Fibroblast of skin of left biceps (primary cell): ENCODE results near the gene SLC35E2B.

Experiments
- DNase-seq, 2 experiments: peaks; one replicate each; pipeline ENCODE4 v3.0.0-alpha.2; 2013; ENCODE audit warnings: low read depth in 2 of 2

The SLC35E2B gene

DNA sequence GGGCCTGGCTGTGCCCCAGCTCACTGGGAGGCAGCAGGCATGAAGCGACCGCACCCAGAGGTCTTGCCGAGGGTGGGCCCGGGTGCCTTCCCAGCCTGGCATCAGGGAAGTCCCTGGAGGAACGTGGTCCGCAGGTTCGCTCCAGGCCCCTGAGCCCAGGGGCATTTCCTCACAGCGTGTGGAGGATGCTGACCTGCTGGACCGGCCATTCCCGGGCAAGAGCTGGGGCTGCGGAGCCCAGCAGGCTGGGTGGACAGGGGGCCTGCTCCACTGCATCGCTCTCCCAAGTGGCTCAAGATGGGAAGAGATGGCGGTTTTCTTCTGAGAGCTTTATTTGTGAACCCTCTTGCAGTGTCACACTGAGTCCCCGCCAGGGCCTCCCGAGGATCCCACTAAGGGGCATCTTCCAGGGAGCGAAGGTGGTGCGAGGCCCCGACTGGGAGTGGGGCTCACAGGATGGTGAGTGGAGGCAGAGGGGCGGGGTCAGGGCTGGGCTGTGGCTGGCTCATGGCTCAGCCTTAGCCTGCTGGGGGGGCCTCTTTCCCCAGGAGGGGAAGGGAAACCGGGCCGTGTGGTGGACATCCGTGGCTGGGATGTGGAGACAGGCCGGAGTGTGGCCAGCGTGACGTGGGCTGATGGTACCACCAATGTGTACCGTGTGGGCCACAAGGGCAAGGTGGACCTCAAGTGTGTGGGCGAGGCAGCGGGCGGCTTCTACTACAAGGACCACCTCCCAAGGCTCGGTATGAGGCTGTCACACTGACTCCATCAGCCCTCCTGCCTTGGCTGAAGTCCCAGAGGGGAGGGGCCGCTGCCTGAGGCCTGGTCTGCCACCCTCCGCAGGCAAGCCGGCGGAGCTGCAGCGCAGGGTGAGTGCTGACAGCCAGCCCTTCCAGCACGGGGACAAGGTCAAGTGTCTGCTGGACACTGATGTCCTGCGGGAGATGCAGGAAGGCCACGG, 67.9 kb downstream of the SLC35E2B start:
- DNase-seq, result no peak

DNA sequence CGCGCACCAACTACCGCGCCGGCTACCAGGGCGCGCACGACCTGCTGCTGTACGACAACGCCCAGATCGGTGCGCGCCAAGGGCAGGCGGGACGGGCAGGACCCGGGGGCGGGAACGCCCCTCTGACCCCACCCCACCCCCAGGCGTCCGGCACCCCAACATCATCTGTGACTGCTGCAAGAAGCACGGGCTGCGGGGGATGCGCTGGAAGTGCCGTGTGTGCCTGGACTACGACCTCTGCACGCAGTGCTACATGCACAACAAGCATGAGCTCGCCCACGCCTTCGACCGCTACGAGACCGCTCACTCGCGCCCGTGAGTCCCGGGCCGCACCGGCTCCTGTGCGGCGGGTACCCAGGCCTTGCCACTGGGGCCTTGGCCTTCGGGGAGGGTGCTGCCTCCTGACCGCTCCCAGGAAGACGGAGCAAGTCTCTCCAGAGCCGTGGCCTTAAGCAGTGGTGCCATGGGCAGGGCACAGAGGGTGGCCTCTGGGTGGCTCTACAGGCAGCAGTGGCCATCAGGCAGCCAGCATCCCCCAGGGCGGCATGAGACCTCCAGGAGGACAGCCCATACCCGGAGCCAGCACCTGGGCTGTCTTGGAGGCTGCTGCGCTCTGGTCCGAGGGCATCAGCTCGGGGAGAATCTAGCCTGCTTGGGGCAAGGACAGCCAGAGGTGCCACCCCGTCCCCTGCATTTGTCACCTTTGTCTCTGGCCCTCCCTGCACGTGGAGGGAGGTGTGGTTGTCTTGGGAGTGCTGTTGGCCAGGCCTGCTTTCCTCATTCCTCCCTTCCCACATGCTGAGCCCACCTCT, 68.8 kb downstream of the SLC35E2B start:
- DNase-seq, result no peak

DNA sequence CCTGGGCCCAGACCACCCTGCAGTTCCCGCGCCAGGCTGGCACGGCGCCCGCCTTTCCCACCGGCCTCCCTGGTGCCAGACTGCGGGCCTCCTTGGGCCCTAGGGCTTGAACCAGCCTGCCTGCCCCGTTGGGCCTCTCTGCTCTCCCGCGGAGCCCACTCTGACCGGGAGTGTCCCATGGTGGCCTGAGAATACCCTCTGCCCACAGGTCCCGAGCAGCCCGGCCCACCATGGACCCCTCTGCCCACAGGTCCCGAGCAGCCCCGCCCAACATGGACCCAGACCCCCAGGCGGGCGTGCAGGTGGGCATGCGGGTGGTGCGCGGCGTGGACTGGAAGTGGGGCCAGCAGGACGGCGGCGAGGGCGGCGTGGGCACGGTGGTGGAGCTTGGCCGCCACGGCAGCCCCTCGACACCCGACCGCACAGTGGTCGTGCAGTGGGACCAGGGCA, 69.4 kb downstream of the SLC35E2B start:
- no peak for DNase-seq

DNA sequence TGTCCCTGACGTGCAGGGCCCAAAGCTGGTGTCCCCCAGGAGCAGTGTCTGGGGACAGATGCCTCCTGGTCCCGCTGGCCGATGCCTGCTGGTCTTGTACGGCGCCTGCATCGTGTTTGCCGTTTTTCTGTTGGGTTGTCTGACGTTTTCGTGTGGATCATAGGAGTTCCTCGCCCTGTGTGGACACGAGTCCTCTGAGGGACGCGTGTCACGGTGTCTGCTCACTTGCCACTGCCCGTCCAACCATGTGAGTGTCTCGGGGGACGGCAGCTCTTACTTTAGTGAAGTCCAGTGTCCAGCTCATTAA, 69.9 kb downstream of the SLC35E2B start:
- no peak for DNase-seq

DNA sequence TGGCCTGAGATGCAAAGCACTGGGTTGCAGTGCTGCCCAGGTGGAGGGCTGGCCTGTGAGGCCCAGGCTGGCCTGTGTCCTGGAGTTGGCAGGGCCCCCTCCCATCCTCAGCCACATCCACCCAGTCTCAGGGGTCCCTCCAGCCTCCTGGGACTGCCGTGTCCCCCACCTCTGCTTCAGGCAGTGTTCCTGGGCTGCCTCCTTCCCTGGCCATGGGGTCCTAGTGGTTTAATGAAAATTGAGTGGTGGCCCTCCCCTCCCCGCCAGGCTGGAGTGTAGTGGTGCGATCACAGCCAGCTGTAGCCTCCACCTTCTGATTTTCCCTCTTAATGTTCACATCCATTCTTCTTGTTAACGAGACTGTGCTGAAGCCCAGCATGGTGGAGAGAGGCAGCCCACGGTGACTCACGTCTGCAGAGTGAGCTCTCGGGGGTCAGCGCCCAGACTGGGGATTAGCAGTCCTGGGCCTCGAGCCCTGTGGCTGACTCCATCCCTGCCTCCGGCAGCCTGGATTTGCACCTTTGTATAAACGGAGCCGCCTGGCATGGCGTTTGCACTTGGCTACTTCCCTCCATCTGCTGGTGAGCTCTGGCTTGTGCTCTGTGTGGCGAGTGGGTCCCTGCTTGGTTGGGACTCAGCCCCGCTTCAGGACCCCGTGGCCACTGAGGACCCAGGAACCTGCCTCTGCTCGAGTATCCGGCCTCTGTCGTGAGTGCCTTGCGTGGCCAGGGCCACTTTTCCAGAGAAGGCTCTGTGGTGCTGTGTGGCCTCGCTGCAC, 70.4 kb downstream of the SLC35E2B start:
- DNase-seq, result no peak

DNA sequence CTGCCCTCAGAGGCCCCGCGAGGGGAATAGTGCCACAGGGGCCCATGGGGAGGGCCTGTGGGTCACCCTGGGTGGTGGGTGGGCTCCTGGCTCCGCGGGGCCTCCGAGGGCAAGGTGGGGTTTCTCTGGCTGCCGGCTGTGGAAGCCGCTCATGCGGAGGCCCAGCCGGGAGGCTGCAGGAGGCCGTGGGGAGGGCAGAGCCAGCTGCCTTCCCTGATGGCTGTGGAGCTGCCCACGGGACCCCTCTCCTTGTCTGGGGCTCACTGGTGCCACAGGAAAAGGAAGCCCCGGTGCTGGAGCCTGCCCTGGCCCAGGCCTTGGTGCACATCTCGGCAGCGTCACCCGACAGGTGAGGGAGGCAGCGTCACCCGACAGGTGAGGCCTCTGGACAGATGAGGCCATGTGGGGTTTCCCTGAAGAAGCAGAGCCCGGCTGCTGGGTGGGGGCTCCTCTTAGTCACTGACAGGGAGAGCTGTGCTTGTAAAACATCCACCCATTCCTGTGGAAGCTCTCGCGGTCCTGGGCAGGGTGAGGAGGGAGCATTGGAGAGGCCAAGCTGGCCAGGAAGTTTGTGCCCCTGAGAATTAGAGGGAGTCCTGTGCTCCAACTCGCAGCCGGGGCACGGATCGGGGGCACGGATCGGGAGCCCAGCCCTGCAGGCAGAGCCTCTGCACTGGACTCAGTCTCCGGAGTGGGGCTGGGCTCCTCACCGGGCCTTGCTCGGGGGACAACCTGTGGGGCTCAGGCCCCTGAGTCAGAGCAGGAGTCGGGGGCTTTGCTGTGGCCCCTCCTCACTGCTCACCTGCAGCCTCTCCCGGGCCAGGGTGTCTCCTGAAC, 71.2 kb downstream of the SLC35E2B start:
- no peak for DNase-seq

DNA sequence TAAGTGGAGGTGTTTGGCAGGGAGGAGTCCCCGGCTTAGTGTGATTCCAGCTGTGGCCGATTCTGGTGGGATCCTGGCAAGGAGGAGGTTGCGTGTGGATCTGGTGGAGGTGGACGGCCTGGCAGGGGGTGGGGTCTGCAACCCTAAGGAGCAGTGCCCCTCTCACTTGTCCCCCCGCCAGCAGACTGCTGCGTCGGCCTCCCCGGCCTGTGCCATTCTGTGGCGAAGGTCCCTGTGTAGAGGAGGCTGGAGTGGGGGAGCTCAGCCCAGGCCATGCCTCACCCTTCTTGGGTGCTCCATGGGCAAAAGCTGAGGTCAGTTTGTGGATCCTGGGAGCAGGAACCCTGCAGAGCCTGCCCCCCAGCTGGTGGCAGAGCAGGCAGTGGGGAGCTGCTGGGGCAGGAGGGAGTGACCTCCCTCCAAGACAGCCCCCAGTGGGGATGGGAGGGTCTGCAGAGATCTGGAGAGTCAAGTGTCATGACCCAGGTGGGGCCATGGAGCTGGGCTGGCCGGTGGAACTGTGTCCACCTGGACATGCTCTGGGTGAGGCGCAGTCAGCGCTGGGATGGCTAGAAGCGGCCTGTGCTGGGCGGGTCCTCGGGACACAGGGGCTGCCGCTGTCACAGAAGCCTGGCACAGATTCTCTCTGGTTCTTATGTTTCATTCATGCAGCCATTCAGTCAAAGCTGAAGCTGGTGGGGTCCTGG, 72.0 kb downstream of the SLC35E2B start:
- DNase-seq, result no peak

DNA sequence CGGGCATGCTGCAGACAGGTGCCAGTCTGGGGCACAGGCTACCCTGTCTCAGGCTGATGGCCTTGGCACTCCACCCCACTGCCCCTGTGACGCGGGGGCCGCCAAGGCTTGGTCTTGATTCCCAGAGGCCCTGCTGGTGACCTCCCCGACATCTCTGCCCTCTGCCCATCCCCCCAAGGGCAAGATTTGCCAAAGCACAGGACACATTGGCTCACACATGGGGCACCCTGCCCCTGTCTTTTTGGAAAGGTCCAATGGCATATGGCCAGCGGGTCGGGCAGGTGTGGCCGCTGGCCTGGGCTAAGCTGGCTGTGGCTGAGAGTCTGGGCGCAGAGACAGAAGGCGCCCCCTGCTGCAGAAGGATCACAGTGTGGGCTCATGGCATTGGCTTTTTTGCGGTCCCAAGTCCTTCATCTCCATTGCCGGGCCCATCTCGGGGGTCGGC, 72.7 kb downstream of the SLC35E2B start:
- DNase-seq, result no peak

DNA sequence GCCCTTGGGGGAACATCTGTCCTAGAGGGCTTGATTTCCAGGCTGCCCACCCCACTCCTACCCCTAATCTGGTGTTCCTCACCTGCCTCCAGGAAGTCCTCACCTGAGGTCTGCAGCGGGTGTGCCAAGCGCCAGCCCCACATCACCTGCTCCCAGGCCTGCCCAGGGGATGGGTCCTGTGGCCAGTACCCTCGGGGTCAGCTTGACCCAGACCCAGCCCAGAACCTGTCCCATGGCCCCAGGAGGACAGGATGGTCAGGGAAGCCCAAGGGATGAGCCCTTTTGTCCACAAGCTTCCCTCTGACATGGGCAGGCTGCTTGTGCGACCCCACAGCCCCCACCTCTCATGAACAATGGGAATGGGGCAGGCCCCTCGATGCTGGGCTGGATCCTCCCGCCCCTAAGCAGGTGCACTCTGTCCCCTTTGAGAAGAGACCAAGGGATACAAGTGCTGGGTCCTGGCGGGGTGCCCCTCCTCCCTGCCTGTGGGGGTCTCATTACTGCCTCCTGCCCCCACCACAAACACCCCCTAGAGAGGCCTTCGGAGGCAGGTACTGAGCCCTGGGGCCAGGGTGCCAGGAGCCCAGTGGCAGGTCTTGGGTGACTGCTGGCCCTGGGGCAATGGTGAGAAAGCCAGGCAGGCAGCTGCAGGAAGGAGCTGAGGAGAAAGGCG, 74.1 kb downstream of the SLC35E2B start:
- DNase-seq, result no peak

DNA sequence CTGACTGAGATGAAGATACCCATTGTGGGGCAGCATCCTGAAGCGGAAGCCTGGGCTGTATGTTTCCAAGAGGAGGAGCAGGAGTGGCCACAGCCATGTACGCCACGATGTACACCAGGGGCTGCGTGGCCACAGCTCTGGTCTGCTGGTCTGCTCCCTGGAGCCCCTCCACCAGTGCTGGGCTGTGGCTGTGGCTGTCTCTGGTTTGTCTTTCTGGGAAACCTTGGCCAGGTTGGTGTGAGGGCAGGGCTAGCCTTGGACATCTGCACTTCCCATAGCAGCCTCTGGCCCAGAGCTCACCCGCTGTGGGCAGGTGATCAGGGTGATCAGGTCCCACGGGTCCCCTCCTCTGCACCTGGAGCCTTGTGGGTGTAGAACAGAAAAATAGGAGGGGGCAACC, 74.7 kb downstream of the SLC35E2B start:
- no peak for DNase-seq

DNA sequence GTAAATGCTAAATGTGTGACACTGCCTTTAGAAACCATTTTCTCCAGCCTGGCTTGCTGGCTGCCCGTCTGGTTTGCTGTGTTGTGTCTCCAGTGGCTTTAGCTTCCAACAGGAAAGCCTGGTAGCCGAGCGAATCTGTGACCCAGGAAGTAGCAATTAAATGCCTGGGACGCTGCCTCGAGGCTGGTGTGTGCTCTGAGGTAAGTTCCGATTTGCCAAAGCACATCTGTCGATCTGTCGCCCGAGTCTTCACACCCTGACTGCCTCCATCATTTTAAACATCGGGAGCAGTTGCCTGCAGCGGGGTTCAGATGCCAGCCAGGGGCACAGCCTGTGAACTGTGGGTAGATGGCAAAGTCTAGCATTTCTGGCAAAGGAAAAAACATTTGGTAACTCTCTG, 75.1 kb downstream of the SLC35E2B start:
- no peak for DNase-seq

DNA sequence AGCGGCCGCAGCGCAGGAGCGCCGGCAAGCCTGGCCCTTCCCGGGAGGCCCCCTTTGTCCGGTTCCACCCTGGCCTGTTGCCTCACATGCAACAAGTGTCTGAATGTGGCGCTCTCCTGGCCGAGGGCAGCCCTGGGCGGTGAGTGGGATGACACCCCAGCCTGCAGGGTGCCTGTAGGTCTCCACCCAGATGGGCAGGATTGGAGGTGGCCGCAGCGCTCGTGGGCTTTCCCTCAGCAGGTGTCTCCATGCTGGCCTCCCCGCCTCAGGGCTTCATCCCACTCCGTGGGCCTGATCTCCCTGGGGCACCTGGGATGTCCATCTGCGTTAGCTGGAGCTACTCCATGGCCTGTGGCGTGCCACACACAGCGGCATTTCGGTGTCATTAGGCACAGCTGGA, 75.8 kb downstream of the SLC35E2B start:
- no peak for DNase-seq

DNA sequence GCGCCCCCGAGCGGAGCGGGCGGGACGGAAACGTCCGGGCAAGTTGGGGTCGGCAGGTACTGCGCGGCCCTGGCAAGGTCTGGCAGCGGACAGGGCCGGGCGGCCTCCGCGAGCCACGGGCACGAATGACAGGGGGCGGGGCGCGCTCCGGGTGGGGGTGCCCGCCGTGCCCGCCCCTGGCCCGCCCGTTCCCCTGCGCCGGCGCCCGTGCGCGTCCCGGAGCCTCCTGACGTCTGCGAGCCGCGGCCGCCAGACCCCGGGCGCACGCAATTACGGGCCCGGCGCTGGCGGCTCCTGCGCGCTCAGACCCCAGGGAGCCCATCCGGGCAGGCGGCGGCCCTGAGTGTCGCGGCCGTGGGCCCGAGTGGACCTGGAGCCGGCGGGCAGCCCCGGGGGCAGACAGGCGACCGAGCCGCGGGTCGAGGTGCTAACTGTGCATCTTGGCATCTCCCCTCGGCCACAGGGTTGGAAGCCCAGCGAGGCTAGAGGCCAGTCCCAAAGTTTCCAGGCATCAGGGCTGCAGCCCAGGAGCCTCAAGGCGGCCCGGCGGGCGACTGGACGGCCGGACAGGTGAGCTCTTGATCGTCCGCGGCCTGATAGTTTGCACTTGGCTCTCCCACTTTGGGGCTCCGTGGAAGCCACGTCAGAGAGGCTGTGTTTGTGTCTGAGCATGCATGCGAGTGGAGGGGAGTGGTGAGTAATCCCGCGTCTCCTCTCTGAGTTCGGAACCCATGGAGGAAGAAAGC, 76.4 kb downstream of the SLC35E2B start:
- no peak for DNase-seq

DNA sequence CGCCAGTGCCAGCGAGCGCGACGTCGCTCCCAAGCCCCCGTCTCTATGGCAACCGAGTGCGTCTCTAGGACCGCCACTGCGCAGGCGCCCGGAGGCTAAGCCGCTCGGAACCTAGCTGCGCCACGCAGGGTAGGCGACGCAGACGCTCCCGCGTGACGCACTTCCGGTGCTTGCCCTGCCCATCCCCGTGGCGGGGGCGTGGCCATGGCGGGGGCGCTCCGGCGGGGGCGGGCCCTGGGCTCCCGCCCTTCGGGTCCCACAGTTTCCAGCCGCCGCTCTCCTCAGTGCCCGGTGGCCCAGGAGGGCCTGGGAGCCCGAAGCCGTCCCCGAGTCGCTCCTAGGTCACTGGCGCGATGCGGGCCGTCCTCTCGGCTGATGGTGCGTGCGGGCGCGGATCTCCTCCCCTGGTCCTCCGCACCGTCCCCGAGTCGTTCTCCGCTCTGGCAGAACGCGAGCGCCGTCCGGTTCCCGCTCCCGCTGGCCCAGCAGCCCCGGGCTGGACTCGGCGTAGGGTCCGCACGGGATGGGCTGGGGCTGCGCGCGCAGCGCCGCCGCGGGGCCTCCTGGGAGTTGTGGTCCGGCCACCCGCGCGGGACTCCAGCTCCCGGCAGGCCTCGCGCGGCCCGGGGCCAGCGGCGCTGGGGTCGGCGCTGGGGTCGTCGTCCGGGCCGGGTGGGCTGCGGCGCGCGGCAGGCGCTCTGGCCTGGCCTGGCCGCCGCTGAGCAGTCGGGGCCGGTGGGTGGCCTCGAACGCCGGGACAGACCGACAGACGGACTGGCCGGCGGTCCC, 77.1 kb downstream of the SLC35E2B start, which contains the start of gene MIB2:
Gene MIB2, plus strand, starts transcription at position 245 of the 789 bp plus-strand sequence. CDS start 7,953 bp downstream, outside the sequence.
- peak; percentile 82 to 87 for DNase-seq

DNA sequence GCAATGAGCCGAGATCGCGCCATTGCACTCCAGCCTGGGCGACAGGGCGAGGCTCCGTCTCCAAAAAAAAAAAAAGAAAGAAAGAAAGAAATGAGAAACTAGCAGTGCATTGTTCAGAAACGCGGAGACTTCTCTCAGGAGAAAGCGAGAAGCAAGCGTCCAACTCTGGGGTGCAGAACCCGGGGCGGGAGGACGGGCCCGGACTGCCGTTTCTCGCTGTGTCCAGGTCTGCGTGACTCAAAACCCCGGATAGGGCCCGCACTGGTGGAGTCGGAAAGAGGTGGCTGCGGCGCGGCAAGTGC, 77.7 kb downstream of the SLC35E2B start:
- no peak for DNase-seq

DNA sequence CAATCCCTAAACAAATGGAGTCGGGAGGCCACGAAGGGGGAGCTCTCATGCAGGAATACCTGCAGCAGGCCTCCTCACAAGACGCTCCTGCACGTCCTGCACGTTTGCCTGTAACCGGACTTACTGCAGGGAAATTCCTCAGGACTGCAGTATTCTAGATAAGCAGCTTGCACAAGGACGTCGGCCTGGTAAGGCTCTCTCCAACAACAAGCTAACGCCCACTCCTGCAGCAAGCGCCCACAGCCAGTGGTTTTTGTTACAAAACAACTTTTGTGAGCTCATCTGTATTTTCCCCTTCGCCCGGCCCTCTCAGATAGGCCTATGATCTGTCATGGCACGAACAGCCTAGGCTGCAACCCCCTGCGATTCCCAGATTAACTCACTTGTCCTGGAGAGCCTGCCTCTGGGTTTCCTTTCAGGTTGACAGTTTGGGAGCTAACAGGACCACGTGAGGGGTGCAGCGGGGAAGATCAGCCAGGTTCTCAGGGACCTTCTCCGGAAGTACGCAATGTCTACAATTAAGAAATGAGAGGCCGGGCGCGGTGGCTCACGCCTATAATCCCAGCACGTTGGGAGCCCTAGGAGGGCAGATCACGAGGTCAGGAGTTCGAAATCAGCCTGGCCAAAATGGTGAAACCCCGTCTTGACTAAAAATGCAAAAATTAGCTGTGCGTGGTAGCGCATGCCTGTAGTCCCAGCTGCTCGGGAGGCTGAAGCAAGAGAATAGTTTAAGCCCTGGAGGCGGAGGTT, 78.2 kb downstream of the SLC35E2B start:
- peak; percentile 12 to 16 for DNase-seq

DNA sequence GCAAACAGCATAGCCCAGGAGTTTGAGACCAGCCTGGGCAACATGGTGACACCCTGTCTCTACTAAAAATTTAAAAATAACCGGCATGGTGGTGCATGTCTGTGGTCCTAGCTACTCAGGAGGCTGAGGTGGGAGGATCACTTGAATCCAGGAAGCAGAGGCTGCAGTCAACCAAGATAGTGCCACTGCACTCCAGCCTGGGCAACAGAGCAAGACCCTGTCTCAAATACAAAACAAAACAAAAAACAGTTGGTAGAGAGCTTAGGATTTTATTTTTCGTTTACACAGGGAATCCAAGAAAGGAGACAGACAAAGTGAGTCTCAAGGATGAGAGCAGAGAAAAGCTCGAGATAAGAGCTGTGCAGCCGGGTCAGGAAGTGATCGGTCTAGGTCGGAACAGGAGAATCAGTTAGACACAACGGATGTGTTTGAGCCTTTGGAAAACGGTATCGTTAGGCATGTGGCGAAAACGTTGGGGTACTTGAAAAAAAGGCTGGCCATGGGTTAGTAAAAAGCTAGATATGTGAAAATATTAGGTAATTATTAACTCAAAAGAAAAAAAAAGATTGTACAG, 79.0 kb downstream of the SLC35E2B start:
- no peak for DNase-seq

DNA sequence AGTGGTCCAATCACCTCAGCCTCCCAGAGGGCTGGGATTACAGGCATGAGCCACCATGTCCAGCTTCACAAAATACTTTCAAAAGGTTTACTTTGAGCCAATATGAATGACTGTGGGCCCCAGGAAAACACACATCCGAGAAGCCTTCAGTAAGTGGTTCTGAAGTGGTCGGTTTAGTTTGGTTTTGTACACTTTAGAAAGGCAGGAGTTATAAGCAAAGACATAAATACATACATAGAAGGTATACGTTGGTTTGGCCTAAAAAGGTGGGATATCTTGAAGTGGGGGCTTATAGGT, 80.5 kb downstream of the SLC35E2B start:
- no peak for DNase-seq
